Tibial nerve (tissue), 3 donors: ENCODE measurements around the gene DAP3.

Source experiments
- CTCF ChIP-seq, 5 experiments: fragments of 200-600 bp in 3 of 5; fragments of 450-650 bp in 2 of 5; sonication (generic) in 3 of 5; IDR thresholded peaks; one replicate each; pipeline ENCODE4 v1.5.1; 2016 to 2019; ENCODE audit warnings: antibody characterized with exemption in 5 of 5, mild to moderate bottlenecking in 3 of 5, moderate library complexity in 2 of 5
- POLR2A ChIP-seq, 2 donors: fragments of 450-650 bp; IDR thresholded peaks; one replicate each; pipeline ENCODE4 v1.6.1; 2017; ENCODE audit warnings: antibody characterized with exemption in 2 of 2, mild to moderate bottlenecking in 2 of 2, moderate library complexity in 2 of 2

- TF ChIP-seq CTCF (IDR thresholded peaks at IDR 0.05) (no peak), POLR2A (IDR thresholded peaks at IDR 0.05) (no peak)
Measured at GRCh38 chr1:155691992-155692528, 3.2 kb downstream of the DAP3 start.
